Measurements from ENCODE around the gene RAB7A.

- TF ChIP-seq POLR2AphosphoS5 (IDR thresholded peaks at IDR 0.05; ENCODE audit: low read depth, low read length) = no peak
- TF ChIP-seq, protein P1, sequence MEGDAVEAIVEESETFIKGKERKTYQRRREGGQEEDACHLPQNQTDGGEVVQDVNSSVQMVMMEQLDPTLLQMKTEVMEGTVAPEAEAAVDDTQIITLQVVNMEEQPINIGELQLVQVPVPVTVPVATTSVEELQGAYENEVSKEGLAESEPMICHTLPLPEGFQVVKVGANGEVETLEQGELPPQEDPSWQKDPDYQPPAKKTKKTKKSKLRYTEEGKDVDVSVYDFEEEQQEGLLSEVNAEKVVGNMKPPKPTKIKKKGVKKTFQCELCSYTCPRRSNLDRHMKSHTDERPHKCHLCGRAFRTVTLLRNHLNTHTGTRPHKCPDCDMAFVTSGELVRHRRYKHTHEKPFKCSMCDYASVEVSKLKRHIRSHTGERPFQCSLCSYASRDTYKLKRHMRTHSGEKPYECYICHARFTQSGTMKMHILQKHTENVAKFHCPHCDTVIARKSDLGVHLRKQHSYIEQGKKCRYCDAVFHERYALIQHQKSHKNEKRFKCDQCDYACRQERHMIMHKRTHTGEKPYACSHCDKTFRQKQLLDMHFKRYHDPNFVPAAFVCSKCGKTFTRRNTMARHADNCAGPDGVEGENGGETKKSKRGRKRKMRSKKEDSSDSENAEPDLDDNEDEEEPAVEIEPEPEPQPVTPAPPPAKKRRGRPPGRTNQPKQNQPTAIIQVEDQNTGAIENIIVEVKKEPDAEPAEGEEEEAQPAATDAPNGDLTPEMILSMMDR (IDR thresholded peaks at IDR 0.05; ENCODE audit: control extremely low read depth in 1 of 3, insufficient read depth in 1 of 3, low read depth in 1 of 3, low read length in 3 of 3) = no peak
- no peak for TF ChIP-seq POLR2A (IDR thresholded peaks at IDR 0.05; ENCODE audit: control extremely low read depth in 1 of 2, low read depth in 2 of 2, low read length in 2 of 2)
- TF ChIP-seq MAX (IDR thresholded peaks at IDR 0.05) = no peak
- TF ChIP-seq EP300 (IDR thresholded peaks at IDR 0.05; ENCODE audit: borderline replicate concordance in 1 of 2, low read depth in 2 of 2, low read length in 2 of 2) = no peak
- no peak for TF ChIP-seq EZH2 (IDR thresholded peaks at IDR 0.05; ENCODE audit: low read depth, low read length, severe bottlenecking)
- TF ChIP-seq USF2 (IDR thresholded peaks at IDR 0.05; ENCODE audit: low read length) = no peak
- TF ChIP-seq RBBP5 (IDR thresholded peaks at IDR 0.05; ENCODE audit: borderline replicate concordance, low read depth, low read length) = no peak
- no peak for TF ChIP-seq GTF2F1 (IDR thresholded peaks at IDR 0.05; ENCODE audit: borderline replicate concordance, low read depth, low read length)
- no peak for TF ChIP-seq TAF1 (IDR thresholded peaks at IDR 0.05; ENCODE audit: low read depth, low read length)
- no peak for TF ChIP-seq GABPA (IDR thresholded peaks at IDR 0.05; ENCODE audit: borderline replicate concordance, insufficient read depth, low read length)
- TF ChIP-seq SP1 (IDR thresholded peaks at IDR 0.05; ENCODE audit: low read depth, low read length) = no peak
Measured at GRCh38 chr3:128735884-128736283, 9.9 kb downstream of the RAB7A start.

All from H1 (cell line).